HG03460 (cell line): ENCODE data around the gene ATRN.

Source experiments
- ATAC-seq: cut with Tn5 transposase; IDR thresholded peaks from one replicate; pipeline ENCODE4 v1.9.1; 2021; ENCODE audit not compliant: unreplicated experiment

ATRN gene

GRCh38 chr20:3621111-3621510, 150.3 kb downstream of the ATRN start:
- ATAC-seq = no peak

GRCh38 chr20:3622406-3622805, 151.6 kb downstream of the ATRN start:
- no peak for ATAC-seq

GRCh38 chr20:3627476-3627875, 156.7 kb downstream of the ATRN start:
- no peak for ATAC-seq

- no peak for ATAC-seq
Measured at GRCh38 chr20:3628502-3629314, 157.9 kb downstream of the ATRN start.

GRCh38 chr20:3629893-3630292, 159.1 kb downstream of the ATRN start:
- ATAC-seq = no peak

GRCh38 chr20:3630429-3630828, 159.6 kb downstream of the ATRN start:
- ATAC-seq = no peak

GRCh38 chr20:3631534-3631933, 160.7 kb downstream of the ATRN start:
- ATAC-seq = no peak

- ATAC-seq = no peak
Measured at GRCh38 chr20:3632311-3633004, 161.6 kb downstream of the ATRN start.

- ATAC-seq = no peak
Measured at GRCh38 chr20:3633913-3634478, 163.2 kb downstream of the ATRN start.

- no peak for ATAC-seq
Measured at GRCh38 chr20:3635346-3635745, 164.5 kb downstream of the ATRN start.

GRCh38 chr20:3640259-3640658, 169.4 kb downstream of the ATRN start:
- no peak for ATAC-seq

- no peak for ATAC-seq
Measured at GRCh38 chr20:3645309-3646066, 174.7 kb downstream of the ATRN start.

GRCh38 chr20:3646067-3646440, 175.2 kb downstream of the ATRN start:
- ATAC-seq = no peak

GRCh38 chr20:3646651-3647050, 175.8 kb downstream of the ATRN start:
- ATAC-seq = no peak

- ATAC-seq = no peak
Measured at GRCh38 chr20:3647473-3647872, 176.7 kb downstream of the ATRN start.

GRCh38 chr20:3648951-3649350, 178.1 kb downstream of the ATRN start:
- ATAC-seq = no peak

- ATAC-seq = no peak
Measured at GRCh38 chr20:3651204-3651962, 180.6 kb downstream of the ATRN start.

- ATAC-seq = no peak
Measured at GRCh38 chr20:3652221-3652620, 181.4 kb downstream of the ATRN start.

GRCh38 chr20:3652676-3653596, 182.1 kb downstream of the ATRN start:
- ATAC-seq = no peak

GRCh38 chr20:3653921-3654320, 183.1 kb downstream of the ATRN start:
- no peak for ATAC-seq
